WTC11 (cell line): ENCODE measurements around the gene ATXN10. TPM values are rescaled to one million over a fixed set of nuclear protein-coding genes. Genes with fewer than 3 reads are reported as not detected.

ENCODE experiments used
- ATAC-seq: fragments of 200-7000 bp; cut with Tn5 transposase; 2 replicates; pipeline ENCODE4 v1.10.0; 2021; ENCODE audit warnings: mild to moderate bottlenecking, moderate library complexity
- CTCF ChIA-PET: fragments of 300-600 bp; sonication (Branson Sonifier 250); formaldehyde crosslinking; loops from one replicate; lab custom pipeline; 2021; ENCODE audit warnings: antibody characterized with exemption; lab: Charles Lee
- POLR2A ChIA-PET: fragments of 350-600 bp; sonication (Branson Sonifier 250); formaldehyde crosslinking; loops from one replicate; lab custom pipeline; 2021; ENCODE audit warnings: antibody characterized with exemption; lab: Charles Lee
- DNase-seq: peaks from one replicate; pipeline ENCODE4 v3.0.0; 2021; ENCODE audit warnings: low spot score
- H3K27ac Mint-ChIP-seq: 2 replicates; pipeline ENCODE4 v1.8.0; 2021; ENCODE audit warnings: mixed read lengths
- H3K27me3 Mint-ChIP-seq: 2 replicates; pipeline ENCODE4 v1.8.0; 2021; ENCODE audit warnings: low read depth, mild to moderate bottlenecking, moderate library complexity, mixed read lengths
- H3K36me3 Mint-ChIP-seq: 2 replicates; pipeline ENCODE4 v1.8.0; 2021; ENCODE audit warnings: mixed read lengths
- H3K4me1 Mint-ChIP-seq: 2 replicates; pipeline ENCODE4 v1.8.0; 2022; ENCODE audit warnings: mixed read lengths
- H3K4me3 Mint-ChIP-seq: 2 replicates; pipeline ENCODE4 v1.8.0; 2021; ENCODE audit warnings: mild to moderate bottlenecking, moderate library complexity, mixed read lengths
- H3K9me3 Mint-ChIP-seq: 2 replicates; pipeline ENCODE4 v1.8.0; 2021; ENCODE audit warnings: mixed read lengths
- ATF1 ChIP-seq: sonication (generic); formaldehyde crosslinking; IDR thresholded peaks from 2 replicates; pipeline ENCODE4 v1.8.1; 2023; ENCODE audit warnings: mild to moderate bottlenecking, moderate library complexity, missing genetic modification reagents
- ATF6 ChIP-seq: sonication (generic); formaldehyde crosslinking; IDR thresholded peaks from 2 replicates; pipeline ENCODE4 v1.8.1; 2023; ENCODE audit warnings: mild to moderate bottlenecking, missing genetic modification reagents
- ELF4 ChIP-seq: sonication (generic); formaldehyde crosslinking; IDR thresholded peaks from 2 replicates; pipeline ENCODE4 v1.8.1; 2022; ENCODE audit warnings: low read depth, mild to moderate bottlenecking, moderate library complexity, missing genetic modification reagents
- EMX1 ChIP-seq: fragments of 250-450 bp; sonication (Bioruptor Pico); IDR thresholded peaks from 2 replicates; pipeline ENCODE4 v1.8.0; 2021; ENCODE audit warnings: mild to moderate bottlenecking
- ERG ChIP-seq: fragments of 250-450 bp; sonication (Bioruptor Pico); IDR thresholded peaks from 2 replicates; pipeline ENCODE4 v1.8.0; 2021; ENCODE audit warnings: mild to moderate bottlenecking
- HMGA2 ChIP-seq: fragments of 250-450 bp; sonication (Bioruptor Pico); IDR thresholded peaks from 2 replicates; pipeline ENCODE4 v1.4.0; 2021; ENCODE audit warnings: mild to moderate bottlenecking, moderate library complexity
- JUN ChIP-seq: sonication (generic); formaldehyde crosslinking; IDR thresholded peaks from 2 replicates; pipeline ENCODE4 v1.8.0; 2023; ENCODE audit warnings: mild to moderate bottlenecking, missing genetic modification reagents
- MLX ChIP-seq: sonication (generic); formaldehyde crosslinking; IDR thresholded peaks from 2 replicates; pipeline ENCODE4 v1.8.1; 2023; ENCODE audit warnings: mild to moderate bottlenecking, missing genetic modification reagents, moderate library complexity
- MXD4 ChIP-seq: fragments of 250-450 bp; sonication (Bioruptor Pico); IDR thresholded peaks from 2 replicates; pipeline ENCODE4 v1.8.0; 2021; ENCODE audit warnings: mild to moderate bottlenecking, moderate library complexity, borderline replicate concordance
- MYBL2 ChIP-seq: sonication (generic); formaldehyde crosslinking; IDR thresholded peaks from 2 replicates; pipeline ENCODE4 v1.8.1; 2023; ENCODE audit warnings: mild to moderate bottlenecking, moderate library complexity, missing genetic modification reagents
- NR2C2 ChIP-seq: sonication (generic); formaldehyde crosslinking; IDR thresholded peaks from 2 replicates; pipeline ENCODE4 v1.8.0; 2022; ENCODE audit warnings: mild to moderate bottlenecking, missing genetic modification reagents
- PRDM15 ChIP-seq: sonication (generic); formaldehyde crosslinking; IDR thresholded peaks from 2 replicates; pipeline ENCODE4 v1.8.0; 2022; ENCODE audit warnings: missing genetic modification reagents
- RELA ChIP-seq: sonication (generic); formaldehyde crosslinking; IDR thresholded peaks from 2 replicates; pipeline ENCODE4 v1.8.1; 2022; ENCODE audit warnings: missing genetic modification reagents, mild to moderate bottlenecking, borderline replicate concordance
- SMAD4 ChIP-seq: sonication (generic); formaldehyde crosslinking; IDR thresholded peaks from 2 replicates; pipeline ENCODE4 v1.8.0; 2022; ENCODE audit warnings: mild to moderate bottlenecking, missing genetic modification reagents
- ZNF121 ChIP-seq: sonication (generic); formaldehyde crosslinking; IDR thresholded peaks from 2 replicates; pipeline ENCODE4 v1.8.0; 2023; ENCODE audit warnings: missing genetic modification reagents
- ZNF263 ChIP-seq: sonication (generic); formaldehyde crosslinking; IDR thresholded peaks from 2 replicates; pipeline ENCODE4 v1.8.1; 2022; ENCODE audit warnings: low read depth, mild to moderate bottlenecking, moderate library complexity, missing genetic modification reagents
- ZNF396 ChIP-seq: fragments of 250-450 bp; sonication (Bioruptor Pico); IDR thresholded peaks from 2 replicates; pipeline ENCODE4 v1.8.0; 2021; ENCODE audit warnings: mild to moderate bottlenecking, moderate library complexity, borderline replicate concordance
- total RNA-seq: library from RNA; stranded (reverse); gene quantifications from 3 replicates; pipeline ENCODE4 v1.2.3, GENCODE V29; 2021
- TF ChIP-seq, protein P1 (sequence below): fragments of 200-600 bp; IDR thresholded peaks from 2 replicates; pipeline ENCODE4 v1.8.0; 2022; ENCODE audit warnings: antibody characterized with exemption

ATXN10 gene
- total RNA-seq, 1 experiment from 2014 or later, result 185 TPM

DNA sequence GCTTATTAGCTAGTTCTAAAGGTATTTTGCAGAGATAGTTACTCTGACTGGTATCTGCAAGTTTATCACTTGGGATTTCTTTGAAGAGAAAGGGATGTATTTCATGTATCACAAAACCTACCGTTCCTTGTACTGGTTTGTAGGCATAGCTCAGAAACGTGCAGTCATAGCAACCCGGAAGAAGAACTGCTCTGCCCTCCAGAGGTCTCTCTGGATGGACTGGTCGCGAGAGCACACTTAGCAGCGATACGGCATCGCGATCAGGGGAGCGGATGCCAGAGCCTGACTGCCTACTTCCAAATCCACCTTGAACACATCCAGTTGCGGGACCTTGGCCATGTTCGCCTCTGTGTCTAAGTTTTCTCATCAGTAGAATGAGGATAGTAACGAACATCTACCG lies 162.0 kb downstream of the ATXN10 start (continued):
- no peak for TF ChIP-seq ELF4

DNA sequence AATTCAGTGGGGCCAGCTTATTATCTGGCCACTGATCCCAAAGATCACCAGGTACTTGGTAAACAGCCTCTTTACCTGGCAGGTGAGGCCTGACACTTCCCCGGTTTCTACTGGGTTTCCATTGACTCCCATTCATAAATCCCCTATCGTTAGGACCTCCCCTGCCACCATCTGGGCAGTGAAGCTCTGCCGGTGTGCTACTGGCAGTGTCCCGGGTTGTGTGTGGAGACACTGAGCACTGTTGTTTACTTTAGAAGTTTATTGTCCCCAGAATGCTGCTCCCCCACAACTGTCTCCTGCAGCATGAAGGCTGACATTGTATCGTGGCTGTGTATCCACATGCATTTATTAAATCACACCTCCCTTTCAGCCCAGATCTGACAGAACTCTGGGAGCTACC lies 162.6 kb downstream of the ATXN10 start:
- TF ChIP-seq NR2C2 (CRISPR knock-in tag) (no peak), MYBL2 (CRISPR knock-in tag) (no peak), JUN (CRISPR knock-in tag) (no peak), ERG (CRISPR knock-in tag) (no peak), ZNF396 (CRISPR knock-in tag) (no peak), PRDM15 (CRISPR knock-in tag) (no peak), ATF6 (CRISPR knock-in tag) (no peak), EMX1 (CRISPR knock-in tag) (no peak), ZNF263 (CRISPR knock-in tag) (no peak), ZNF121 (CRISPR knock-in tag) (no peak), SMAD4 (CRISPR knock-in tag) (no peak), ATF1 (CRISPR knock-in tag) (no peak), MXD4 (CRISPR knock-in tag) (no peak), MLX (no peak), RELA (CRISPR knock-in tag) (no peak), HMGA2 (CRISPR knock-in tag) (no peak)
- TF ChIP-seq, protein P1, sequence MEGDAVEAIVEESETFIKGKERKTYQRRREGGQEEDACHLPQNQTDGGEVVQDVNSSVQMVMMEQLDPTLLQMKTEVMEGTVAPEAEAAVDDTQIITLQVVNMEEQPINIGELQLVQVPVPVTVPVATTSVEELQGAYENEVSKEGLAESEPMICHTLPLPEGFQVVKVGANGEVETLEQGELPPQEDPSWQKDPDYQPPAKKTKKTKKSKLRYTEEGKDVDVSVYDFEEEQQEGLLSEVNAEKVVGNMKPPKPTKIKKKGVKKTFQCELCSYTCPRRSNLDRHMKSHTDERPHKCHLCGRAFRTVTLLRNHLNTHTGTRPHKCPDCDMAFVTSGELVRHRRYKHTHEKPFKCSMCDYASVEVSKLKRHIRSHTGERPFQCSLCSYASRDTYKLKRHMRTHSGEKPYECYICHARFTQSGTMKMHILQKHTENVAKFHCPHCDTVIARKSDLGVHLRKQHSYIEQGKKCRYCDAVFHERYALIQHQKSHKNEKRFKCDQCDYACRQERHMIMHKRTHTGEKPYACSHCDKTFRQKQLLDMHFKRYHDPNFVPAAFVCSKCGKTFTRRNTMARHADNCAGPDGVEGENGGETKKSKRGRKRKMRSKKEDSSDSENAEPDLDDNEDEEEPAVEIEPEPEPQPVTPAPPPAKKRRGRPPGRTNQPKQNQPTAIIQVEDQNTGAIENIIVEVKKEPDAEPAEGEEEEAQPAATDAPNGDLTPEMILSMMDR, result no peak
- Mint-ChIP-seq H3K4me3 (no peak overlapping the region), H3K36me3 (no peaks in the 10 kb centered on the region), H3K27me3 (no peaks in the 10 kb centered on the region), H3K4me1 (peaks cover 20% of the 10 kb centered on the region), H3K9me3 (0 out of 2 replicates have a peak, but pooled peaks cover under 1% of the 10 kb centered on the region), H3K27ac (no peak overlapping the region)
- ATAC-seq (no peak), DNase-seq (no peak)
- CTCF ChIA-PET, result interaction anchor here (0.7 to 1.7 kb wide), 2 partner anchors 30 to 172 kb away, joined by 3 to 6 read pairs; no protein-coding TSS in a partner anchor
- POLR2A ChIA-PET, result no interaction called here
